ENCODE results near the gene C22orf42.
"Not testable (repeated sequence)": the region's sequence is repeated elsewhere in the genome, so short reads cannot be mapped to it uniquely, and the experiment has no call there.

The C22orf42 gene

DNA sequence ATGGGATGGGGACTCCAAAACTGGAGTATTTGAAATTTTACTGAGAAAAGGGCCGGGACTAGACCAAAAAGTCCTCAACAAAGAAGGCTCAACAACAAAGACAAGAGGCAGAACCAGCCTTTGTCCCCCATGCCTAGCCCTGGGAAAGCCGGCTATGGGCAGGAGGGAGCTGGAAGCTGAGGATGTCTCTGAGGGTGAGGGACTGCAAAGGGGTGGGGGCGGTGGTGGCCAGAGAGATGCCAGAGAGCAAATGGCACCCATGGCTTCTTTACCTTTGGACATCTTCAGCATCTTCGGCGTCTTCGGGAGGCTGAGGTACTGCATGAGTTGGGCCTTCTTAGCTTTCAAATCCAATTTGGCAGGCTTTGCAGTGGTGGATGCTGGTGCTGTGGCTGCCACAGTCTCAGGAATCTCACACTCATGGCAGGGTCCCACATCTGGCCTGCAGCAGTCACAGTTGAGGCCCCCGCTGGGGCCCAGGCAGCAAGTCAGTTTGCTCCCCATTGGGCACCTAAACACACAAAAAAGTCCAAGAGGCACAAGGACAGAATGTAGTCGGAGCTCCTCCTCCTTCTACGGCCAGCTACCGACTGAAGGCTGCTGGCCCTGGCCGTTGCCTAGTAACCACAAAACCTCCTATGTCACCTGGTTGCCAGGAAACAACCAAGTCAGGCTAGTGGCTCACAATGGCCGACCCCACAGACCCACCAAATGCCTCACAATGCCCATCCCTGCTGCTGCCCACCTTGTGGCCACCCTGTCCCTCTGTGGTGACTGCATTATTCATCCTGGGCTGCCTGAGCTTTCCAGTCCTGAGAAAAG is at the start of gene C22orf42:
Gene C22orf42, minus strand, starts transcription at position 592 of the 822 bp plus-strand sequence. Its CDS starts 88 bp downstream, at position 504.
- FAIRE-seq: peak; percentile 24

GRCh38 chr22:32208681-32209080 is 49.6 kb upstream of the C22orf42 start:
- FAIRE-seq: no peak

- FAIRE-seq: no peak
Measured at GRCh38 chr22:32207971-32208480, 48.9 kb upstream of the C22orf42 start.

- FAIRE-seq: no peak
Measured at GRCh38 chr22:32206774-32207758, 48.0 kb upstream of the C22orf42 start.

DNA sequence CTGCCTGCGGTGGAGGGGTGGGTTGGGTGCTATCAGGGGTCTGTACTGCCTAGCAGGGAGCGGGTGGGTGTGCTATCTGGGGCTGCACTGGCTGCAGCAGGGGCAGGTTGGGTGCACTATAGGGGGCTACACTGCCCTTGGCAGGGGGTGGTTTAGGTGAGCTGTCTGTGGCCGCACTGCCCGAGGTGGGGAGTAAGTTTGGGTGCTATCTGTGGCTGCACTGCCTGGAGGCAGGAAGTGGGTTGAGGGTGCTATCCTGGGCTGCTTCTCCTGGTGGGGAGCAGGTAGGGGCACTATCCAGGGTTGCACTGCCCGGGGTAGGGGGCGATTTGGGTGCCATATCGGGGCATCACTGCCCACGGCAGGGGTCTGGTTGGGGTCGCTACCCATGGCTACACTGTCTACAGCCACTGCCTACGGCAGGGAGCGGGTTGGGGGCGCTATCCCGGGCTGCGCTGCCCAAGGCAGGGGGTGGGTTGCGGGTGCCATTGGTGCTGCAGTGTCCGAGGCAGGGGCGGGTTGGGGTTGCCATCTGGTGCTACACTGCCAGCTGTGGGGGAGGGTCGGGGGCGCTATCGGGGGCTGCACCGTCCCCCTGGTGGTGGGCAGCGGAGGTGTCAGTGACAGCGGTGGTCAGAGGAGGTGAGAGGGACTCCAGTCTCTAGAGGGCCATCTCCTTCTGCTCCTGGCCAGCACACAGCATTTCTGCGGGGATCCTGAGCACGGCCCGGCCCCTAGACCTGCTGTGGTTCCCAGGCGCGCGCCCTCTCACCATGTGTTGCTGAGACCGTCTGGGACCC is 47.1 kb upstream of the C22orf42 start:
- FAIRE-seq: no peak

DNA sequence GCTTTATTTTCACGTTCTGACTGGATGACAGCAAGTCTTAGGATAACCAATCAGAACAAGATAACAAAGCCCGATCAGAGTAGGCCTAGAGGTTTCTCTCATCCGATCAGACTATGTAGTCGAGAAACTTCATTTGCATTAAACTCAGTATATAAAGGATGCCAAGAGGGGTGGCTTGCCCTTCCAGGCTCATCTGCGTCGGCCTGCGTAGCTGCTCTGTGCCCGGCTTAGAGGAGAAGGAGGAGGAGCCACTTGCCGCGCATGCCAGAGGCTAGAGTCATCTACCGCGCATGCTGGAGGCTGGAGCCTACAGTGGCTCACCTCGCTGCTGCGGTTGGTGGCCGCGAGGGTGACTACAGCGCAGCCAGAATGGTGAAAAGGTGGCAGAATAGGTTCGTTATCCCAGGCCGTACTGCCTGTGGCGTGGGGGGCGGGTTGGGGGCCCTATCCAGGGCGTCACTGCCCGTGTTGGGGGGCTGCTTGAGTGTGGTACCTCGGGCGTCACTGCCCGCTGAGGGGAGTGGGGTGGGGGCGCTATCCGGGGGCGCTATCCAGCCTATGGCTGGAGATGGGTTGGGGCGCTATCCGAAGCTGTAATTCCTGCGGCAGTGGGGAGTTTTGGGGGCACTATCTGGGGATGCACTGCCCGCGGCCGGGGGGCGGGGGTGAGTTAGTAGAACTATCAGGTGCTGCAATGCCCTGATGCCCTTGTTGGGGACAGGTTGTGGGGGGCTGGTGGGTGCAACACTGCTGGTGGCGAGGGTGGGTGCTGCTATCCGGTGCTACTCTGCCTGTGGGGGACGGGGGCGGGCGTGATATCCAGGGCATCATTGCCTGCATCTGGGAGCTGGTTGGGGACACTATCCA is 46.0 kb upstream of the C22orf42 start, which contains the start of gene RFPL2:
Gene RFPL2, minus strand, starts transcription at position 218 of the 867 bp plus-strand sequence. CDS start 2,622 bp downstream, outside the sequence.
- no peak for FAIRE-seq

- FAIRE-seq: no peak
Measured at GRCh38 chr22:32204040-32204855, 45.1 kb upstream of the C22orf42 start.

DNA sequence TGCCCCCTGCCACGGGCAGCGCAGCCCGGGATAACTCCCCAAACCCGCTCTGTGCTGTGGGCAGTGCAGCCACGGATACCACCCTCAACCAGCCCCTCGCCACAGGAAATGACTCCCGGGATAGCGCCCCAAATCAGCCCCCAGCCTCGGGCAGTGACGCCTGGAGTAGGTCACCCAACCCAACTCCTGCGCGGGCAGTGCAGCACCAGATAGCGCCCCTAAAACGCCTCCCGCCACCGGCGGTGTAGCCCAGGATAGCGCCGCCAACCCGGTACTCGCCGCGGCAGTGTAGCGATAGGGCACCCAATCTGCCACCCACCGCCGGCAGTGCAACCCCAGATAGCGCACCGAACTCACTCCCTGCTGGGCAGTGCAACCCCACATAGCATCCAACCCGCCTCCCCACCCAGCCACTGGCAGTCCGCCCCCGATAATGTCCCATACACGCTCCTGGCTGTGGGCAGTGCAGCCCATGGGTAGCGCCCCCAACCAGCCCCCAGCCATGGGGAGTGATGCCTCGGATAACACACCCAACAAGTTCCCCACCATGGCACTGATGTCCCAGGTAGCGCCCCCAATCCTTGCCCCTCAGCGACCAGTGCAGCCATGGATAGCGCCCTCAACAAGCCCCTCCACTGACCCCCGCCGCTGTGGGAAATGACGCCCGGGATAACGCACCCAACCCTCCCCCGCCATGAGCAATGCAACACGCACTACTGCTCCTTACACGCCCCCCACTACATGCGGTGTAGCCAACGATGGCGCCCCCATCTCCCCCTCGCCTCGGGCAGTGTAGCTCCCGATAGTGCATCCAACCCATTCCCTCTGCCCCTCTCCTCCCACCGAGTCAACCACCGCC is 44.3 kb upstream of the C22orf42 start:
- no peak for FAIRE-seq

GRCh38 chr22:32202539-32203180 is 43.6 kb upstream of the C22orf42 start:
- peak; percentile 21 for FAIRE-seq

GRCh38 chr22:32202161-32202538 is 43.0 kb upstream of the C22orf42 start:
- no peak for FAIRE-seq

GRCh38 chr22:32200752-32201151 is 41.6 kb upstream of the C22orf42 start:
- no peak for FAIRE-seq

DNA sequence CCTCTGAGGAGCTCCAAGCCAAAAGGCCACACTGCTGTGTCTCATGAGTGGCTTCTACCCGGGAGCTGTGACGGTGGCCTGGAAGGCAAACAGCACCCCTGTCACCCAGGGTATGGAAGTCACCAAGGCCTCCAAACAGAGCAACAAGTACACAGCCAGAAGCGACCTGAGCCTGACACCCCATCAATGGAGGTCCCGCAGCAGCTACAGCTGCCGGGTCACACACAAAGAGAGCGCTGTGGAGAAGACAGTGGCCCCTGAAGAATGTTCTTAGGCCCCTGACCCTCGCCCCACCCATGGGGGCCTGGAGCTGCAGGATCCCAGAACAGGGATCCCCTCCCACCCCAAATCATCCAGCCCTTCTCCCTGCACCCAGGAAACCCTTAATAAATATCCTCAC is 40.9 kb upstream of the C22orf42 start:
- no peak for FAIRE-seq

GRCh38 chr22:32199341-32199740 is 40.2 kb upstream of the C22orf42 start:
- no peak for FAIRE-seq

- FAIRE-seq: not testable (repeated sequence)
Measured at GRCh38 chr22:32197553-32198226, 38.6 kb upstream of the C22orf42 start.

GRCh38 chr22:32195900-32196299 is 36.8 kb upstream of the C22orf42 start:
- not testable (repeated sequence) for FAIRE-seq

- FAIRE-seq: not testable (repeated sequence)
Measured at GRCh38 chr22:32193346-32193745, 34.2 kb upstream of the C22orf42 start.

DNA sequence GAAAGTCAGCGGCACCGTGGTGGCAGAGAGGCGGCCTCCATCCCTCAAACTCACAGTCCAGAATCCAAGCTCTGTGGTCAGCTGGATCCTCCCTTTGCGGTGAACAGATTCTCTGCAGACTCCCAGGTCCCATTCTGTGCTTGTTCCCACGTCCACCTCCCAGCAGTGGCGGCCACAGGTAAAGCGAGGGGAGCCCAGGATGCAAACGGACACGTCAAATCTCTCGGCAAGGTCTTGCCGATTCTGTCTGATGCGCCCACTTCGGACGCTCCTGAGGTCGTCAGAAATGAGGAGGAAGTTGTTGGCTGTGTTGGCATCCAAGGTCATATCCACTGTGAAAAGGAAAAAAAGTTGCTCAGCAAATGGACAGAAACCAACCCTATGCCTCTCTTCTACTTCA is 31.9 kb upstream of the C22orf42 start:
- not testable (repeated sequence) for FAIRE-seq

GRCh38 chr22:32185821-32186220 is 26.7 kb upstream of the C22orf42 start:
- FAIRE-seq: no peak

All from islet of Langerhans (tissue), 1 donor.